MV-4-11 (cell line): Measurements from ENCODE around the gene MGAT5.

Experiments used
- DNase-seq: peaks from one replicate; lab custom pipeline; 2025; lab: John Stamatoyannopoulos, UW

MGAT5 gene

DNA sequence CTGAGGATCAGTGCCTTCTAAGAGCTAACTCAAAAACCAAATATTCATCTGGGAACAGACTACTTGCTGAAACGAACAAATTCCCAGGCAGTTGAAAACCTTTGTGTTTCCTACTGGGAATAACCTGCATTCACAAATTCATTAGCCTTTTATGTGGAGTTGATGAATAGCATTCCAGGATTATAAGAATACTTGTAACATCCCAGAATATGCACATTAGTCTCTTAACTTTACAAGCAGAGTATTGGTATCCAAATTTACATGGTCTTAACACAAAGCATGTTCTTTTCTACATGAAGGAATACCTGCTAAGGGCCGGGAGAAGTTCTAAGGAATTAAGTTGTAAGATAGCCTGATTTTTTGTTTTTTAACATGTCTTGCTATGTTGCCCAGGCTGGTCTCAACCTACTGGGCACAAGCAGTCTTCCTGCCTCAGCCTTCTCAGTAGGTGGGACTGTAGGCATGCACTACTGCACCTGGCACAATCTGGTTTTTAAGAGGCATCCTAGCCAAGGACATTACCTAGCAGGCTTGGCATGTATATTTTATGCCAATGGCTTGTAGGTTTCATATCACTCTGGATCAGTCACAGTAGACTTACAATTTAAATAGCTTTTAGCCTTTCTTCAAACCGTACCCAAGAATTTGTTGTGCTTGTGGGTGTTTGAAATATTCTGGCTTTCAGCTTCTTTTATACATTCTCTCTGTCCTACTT, 50.7 kb downstream of the MGAT5 start:
- no peak for DNase-seq

DNA sequence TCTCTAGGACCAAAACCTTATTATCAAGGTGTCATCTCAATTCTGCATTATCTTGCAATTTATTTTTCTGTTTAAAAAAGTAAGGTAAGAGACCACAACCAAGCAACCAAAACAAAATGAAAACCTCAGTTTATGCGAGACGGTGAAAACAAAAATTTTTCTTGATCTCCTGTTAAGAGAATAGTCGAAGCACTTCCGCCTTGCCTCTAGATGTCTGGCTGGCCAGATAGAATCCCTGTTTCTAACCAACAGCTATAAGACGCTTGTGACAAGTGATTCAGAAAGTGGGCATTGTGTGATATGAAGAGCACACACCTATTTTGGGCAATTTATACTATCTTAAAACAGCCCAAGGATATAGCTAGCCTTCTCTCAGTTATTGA, 51.2 kb downstream of the MGAT5 start:
- DNase-seq = no peak

DNA sequence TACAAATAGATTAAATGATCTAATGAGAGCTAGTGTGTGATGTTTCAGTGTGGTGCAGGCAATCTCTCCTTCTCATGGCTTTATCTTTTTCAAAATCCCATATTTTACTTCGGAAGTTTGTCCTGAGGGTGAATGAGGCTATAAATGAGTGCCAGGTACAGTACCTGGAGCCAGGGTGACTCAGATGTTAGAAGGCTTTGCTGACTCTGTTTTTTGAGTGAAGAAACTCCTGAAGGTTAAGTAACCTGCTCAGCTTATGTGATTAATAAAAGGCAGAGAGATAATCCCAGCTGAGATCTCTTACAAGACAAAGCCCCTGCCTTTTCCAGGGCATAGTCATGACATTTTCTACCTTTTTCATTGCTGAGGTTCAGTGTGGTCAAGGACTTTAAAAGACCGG, 52.6 kb downstream of the MGAT5 start:
- DNase-seq = no peak

DNA sequence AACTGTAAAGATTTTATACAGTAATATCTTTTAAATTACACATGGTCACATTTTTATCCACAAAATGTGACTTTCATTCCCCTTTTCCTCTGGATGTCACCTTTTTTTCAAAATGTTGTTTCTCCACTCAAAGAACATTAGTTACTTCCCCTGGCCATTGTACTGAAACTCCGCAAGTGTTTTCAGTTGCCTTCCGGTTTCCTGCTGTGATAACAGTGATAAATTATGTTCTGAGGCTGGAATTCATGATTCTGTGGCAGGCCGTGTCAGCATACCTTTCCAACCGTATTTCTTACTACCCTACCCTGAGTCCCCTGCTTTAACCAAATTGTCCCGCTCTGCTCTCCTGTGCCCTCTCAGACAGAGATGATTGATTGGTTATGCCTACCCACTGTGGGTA, 53.5 kb downstream of the MGAT5 start:
- DNase-seq = no peak

DNA sequence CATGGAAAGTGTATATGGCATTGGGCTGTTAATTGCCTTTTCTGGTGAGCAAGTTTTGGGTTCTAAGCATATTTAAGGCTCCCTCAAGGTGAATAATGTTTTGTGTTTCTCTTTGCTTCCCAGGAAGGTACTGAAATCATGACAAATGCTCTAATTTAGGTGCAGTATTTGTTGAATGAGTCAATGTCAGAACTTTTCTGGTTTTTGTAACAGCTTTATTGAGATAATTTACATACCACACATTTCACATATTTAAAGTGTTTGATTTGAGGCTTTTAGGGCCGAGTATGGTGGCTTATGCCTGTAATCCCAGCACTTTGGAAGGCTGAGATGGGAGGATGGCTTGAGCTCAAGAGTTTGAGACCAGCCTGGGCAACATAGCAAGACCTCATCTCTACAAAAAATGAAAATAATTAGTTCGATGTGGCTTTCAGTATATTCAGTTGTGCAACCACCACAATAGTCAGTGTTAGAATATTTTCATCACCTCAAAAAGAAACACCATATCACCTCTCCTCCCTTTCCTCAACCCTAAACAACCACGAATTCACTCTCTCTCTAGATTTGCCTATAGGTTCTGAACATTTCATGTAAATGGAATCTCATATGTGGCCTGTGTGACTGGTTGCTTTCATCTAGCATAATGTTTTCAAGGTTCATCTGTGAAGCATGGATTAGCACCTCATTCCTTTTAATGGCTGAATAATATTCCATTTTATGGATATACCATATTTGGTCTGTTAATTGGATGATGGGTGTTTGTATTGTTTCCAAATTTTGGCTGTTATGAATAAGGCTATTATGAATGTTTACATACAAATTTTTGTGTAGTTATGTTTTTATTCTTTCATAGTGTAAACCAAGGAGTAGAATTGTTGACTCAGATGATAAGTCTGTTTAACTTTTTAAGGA, 54.9 kb downstream of the MGAT5 start:
- no peak for DNase-seq

DNA sequence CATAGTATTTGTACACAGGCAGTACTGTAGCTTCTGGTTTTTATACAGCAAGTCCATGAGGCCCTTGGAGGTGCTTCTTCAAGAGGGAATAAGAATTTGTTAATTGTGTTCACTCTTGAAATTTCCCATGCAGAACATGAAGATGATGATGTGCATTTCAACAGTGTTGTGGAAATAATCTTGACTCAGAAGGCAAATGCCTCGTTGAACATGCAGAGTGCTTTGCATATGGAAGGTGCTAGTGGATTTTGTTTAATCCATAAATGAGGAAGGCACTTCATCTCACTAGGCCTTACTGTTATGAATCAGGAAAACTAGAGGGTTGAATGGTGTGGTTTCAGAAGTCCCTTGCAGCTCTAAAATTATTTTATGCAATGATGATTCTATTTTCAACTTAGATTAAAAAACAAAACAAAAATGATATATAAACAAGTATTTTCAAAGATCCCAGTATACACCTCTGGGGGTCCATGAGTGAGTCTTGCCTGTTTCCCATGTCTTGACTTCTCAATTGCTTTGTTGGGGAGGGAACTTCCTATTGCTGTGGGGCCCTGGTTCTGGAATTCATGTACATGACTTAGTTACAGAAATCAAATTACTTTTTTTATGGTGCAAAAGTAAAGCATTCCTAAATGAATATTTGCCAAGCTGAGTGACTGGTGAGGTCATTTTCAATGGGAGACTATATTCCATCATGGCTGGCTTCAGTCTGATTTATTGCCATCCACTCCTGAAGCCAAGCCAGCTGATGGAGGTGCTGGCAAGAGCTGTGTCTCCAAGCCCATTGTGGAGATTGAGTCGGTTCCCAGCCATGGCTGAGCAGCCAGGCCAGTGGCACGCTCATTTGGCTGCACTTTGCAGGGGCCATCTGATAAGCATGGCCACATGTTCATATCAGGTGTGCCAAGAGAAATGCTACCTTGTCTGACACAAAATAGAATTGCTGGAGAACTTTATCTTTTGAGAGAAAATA, 56.5 kb downstream of the MGAT5 start:
- DNase-seq = no peak

DNA sequence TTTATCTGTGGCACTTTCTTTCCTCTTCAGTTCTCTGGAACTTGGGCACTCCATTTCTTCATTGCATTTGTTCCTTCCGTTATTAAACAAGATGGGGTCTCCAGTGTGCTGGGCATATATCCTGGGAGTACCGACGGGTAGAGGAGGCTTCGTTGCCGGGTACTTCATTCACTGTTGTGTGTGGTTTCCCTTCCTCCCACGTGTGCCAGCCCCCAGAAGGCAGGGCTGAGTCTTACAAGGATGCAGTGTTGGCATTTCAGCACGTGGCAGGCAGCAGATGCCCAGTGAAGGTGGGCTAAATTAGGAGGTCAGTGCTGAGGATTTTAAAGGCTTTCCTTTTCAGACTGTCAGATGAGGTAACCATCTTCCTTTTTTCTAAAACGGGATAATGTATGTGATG, 58.6 kb downstream of the MGAT5 start:
- DNase-seq = no peak

DNA sequence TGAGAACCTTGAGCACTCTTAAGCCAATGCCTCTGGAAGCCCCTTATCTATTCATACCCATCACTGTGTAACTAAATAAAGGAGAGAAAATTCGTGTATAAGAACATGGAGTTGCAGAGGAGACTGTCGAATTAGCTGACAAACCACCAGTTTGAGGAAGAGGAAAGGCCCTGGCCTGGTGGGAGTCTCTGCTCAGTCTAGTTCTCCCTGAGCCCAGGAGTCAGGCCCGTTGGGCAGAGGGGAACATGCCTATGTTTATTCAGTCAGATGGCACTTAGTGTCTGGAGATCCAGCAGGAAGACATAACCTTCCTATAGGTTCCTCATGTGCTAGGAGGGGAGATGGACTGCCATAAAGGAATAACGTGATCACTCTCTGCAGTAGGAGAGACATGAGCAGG, 60.3 kb downstream of the MGAT5 start:
- DNase-seq = no peak

DNA sequence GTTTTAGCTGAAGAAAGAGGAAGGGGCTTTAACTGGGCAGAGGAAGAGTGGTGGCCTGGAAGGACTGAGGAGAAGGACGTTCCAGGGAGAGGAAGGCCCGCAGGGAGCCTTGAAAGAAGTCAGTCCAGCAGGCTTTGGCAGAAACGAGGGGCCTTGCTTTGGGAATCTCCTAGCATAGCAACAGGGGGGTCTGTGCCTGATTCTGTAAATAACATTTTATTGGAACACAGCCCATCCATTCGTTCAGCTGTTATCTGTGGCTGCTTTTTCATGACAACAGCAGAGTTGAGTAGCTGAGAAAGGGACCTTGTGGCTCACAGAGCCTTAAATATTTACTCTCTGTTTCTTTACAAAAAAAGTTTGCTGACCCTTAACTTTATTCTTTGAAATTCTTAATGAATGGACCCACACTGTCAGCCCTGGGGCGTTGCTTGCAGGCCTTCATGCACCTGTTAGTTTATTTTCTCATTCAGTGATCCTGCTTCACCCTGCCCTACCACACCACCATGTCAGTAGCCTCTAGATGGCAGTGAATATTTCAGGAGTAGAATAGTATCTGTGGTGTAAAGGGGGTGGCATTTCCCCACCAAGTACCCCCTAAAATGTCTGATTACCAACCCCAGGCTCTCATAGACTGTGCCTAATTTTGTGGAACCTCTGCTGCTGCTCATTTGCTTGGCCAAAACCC, 61.0 kb downstream of the MGAT5 start:
- no peak for DNase-seq

DNA sequence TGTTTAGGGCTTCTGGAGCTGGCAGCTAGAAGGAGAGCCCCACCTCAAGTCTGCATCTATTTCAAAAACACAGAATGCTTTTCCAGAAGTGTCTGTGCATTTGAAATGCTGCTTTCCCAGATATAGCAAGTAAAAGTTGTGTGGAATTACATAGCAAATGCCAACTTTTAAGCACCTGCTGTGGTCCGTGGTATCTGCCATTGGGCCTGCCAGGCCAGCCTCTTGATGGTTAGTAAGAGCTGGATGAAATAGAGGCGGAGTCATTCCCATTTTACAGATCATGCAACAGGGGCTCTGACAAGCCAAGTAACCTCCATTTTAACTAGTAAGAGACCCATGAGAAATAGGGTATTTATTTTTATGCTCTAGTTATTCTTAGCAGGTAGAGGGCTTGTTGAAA, 61.6 kb downstream of the MGAT5 start:
- no peak for DNase-seq

DNA sequence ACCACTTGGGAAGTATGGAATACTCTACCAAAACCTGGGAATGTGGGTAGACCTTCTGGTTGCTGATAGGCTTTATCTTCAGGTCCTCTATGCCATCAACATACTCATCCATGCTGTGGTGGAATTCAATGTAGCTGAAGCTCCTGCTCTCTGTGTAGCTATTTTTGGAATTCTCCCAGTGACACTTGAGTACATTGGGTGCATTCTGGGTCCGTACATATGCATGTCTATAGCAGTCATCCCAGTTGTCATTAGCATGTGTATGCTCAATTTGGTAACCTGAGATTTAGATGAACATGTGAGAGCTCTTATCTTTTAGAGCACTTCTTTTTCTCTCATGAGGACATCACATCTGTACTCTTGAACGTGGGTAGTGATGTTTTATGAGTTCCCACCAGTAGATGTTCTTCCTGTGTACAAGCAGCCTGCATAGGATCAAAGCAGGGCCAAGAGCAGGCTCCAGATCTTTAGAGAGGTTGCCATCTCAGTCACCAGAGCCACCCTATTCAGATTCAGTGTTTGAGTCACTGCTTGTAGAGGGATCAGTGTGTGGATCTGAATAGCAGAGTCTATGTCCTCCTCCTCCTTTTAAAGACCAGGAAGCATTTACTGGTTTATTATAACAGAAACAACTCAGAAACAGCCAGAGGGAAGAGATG, 65.9 kb downstream of the MGAT5 start:
- DNase-seq = no peak

DNA sequence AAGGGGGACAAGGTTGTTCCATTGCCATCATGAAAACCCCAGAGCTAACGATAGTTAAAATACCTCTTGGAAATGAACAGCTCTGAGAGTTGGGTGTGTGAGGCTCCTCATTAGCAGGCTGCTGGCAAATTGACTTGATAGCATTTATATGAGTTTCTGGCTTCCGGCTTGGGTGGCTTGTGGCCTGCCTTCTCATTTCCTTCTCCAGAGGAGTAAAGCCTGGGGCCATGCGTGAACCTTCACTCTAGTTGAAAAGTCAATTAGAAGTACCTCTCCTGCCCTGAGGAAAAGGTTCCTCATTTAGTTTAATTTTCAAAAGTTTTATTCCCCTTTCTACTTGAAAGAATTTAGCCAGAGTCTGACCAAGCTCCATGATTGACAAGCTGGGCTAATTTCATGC, 67.1 kb downstream of the MGAT5 start:
- DNase-seq = peak; percentile 63

DNA sequence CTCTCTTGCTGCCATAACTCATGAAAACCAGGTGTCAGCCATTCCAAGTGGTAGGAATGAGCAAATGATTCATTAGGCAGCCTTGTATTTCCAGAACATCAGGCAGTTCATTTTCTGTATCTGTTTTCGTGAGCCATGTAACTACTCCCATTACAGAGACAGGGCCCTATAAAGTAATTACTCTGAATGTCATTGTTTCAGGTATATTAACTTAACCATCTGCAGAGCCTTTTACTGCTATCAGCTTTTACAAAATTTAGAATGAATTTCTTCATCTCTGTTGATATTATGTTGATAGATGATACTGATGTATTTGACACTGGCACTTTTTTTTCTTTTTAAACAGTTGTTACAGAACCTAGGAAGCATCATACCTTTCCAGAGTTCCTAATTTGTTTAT, 69.9 kb downstream of the MGAT5 start:
- DNase-seq = no peak

DNA sequence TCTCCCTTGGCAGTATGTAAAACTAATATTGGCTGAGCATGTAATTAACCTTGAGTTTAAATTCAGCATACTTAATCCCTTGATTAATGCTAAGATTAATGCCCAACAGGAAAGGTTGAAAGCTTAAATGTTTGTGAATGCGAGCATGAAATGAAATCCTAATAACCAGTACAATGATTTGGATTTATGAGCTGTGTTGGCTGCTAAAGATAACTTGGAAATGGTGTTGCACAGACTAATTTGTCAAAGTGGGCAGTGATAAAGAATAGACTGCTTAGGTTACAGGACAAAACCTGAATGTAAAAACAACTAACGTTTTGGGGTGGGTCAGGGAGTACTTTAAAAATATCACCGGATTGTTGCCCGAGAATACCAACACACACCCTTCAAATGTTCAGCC, 70.6 kb downstream of the MGAT5 start:
- no peak for DNase-seq

DNA sequence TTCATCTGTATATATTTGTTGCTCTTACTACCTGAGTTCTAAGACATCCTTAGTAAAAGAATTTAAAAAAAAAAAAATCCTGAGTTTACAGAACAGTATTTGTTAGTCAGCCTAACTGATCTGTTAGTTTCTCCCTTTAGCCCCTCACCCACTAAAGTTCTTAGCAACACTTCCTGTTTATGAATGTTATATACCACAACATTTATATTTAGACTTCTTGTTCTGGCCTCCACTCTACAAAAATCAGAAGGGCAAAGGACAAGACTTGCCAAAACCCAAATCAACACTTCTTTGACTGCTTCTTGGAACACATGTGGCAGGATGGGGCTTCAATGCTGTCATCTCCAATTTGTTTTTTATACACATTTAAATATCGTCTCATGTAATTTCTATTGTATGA, 71.1 kb downstream of the MGAT5 start:
- peak; percentile 46 for DNase-seq

DNA sequence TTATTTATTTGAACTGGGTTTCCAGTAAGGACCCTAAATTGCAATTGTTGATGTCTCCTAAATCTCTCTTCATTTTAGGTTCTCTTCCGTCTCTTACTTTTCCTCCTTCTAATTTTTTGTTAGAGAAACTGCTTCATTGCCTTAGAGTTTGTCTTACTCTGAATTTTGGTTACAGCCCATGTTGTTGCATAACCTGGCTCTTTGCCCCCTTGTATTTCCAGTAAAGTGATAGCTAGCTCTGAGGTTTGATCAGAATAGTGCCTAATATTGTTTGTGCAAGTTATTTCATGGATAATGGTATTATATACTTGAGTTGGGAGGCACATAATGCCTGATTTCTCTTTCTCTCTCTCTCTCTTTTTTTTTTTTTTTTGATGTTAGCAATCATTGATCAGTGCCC, 71.8 kb downstream of the MGAT5 start:
- DNase-seq = no peak

DNA sequence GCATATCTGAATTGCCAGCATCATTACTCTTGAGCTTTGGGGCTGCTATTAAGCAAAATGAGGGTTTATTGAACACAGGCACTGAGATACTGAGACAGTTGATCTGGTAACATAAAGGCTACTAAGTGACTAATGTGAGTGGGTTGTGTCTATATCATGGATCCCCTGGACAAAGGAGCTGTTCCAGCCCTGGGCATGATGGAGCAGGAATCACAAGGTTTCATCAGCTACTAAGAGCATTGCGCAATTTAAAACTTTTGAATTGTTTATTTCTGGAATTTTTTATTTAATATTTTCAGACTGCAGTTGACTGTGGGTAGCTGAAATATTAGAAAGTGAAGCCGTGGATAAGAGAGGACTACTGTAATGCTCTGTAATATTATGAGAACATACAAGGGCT, 73.5 kb downstream of the MGAT5 start:
- no peak for DNase-seq

DNA sequence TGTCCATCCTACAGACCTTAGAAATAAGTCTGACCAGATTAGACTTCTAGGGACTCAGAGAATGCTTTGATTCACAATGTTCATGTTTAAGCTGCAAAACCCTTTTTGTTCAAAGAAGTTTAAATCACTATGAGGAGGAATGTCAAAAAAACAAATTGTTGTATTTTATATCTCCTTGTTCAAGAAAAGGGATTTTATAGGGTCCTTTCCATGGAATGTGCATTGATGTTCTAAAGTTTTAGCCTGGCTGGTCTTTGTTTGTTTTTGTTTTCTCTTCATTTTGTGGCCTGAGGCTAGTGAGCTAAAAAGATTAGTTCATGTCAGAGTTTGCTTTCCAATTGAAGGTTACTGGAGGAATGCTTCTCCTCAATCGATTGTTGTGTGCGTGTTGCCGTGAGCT, 77.2 kb downstream of the MGAT5 start:
- no peak for DNase-seq

DNA sequence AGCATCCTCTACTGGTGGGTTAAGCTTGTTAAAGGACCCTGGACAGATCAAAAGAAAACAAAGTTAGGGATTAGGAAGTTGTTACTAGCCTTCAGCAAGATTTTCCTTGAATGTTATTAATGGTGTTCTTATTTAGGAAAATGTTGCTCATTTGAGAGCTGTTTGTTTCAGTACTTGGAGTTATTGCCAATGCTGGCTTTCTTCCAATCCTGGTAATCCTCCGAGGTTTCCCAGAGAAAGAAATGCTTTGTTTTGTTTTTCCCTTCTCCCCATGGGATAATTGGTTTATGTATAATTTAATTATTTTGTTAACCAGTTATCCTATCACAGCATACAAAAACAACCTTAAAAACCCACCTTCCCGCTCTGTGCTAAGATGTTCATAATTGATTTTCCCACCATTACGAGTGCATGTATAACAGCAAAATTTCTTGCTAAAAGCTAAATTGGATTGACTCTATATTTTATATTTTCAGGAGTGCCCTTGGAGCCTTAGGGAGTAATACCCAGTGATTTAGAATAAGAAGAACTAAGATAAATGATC, 79.8 kb downstream of the MGAT5 start:
- no peak for DNase-seq

DNA sequence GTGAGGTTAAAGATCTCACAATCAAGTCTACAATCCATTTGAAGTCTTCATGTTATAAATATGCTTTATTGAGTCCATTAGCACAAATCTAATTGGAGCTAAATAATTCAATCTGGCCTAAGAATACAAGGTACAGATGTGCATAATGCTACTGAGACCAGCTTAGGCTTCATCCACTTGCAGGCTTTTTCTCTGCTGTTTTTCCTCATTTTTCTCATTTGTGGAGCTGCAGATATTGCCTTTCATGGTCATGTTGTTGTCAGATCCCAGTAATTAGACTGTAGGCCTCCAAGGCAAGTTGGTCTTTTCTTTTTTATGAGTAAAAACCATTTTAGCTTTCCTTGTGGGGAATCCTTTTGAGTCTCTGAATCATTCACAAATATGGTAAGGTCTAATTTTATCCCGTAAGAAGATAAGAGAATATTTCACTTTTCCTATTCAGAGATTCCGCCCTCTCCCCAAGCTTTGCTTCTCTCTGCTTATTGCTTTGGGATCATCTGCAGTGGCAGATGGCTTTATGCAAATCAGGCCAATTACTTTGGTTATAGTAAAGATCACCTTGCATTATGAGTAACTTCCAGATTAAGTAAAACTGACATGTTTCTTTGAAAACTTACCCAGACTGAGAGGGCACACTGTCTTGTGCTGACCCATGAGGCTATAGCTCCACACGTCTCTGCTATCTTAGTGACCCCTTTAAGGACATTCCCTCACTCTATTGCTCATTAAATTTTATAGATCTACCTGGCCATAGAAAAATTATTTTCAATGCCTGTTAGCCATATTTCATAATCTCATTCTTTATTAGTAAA, 80.9 kb downstream of the MGAT5 start:
- no peak for DNase-seq
